ENCODE results near the gene DMD.

Gene DMD

GRCh38 chrX:32954125-32954524, 257.2 kb downstream of the DMD start:
- H3K36me3 ChIP-seq: no peaks in the 10 kb centered on the region
- H3K27me3 ChIP-seq: no peaks in the 10 kb centered on the region
- H3K4me1 ChIP-seq: no peaks in the 10 kb centered on the region
- no peak overlapping the region for H3K4me3 ChIP-seq (ENCODE audit: low read depth, low read length)
- no peak for DNase-seq
- no peaks in the 10 kb centered on the region for H3K9me3 ChIP-seq
- no peak for TF ChIP-seq CTCF (IDR thresholded peaks at IDR 0.05; ENCODE audit: low read depth, low read length)

- no peak for TF ChIP-seq CTCF (IDR thresholded peaks at IDR 0.05; ENCODE audit: low read depth, low read length)
- Histone ChIP-seq H3K36me3 (no peaks in the 10 kb centered on the region), H3K27me3 (no peaks in the 10 kb centered on the region), H3K4me3 (ENCODE audit: low read depth, low read length) (no peak overlapping the region), H3K9me3 (no peaks in the 10 kb centered on the region), H3K4me1 (no peaks in the 10 kb centered on the region)
- DNase-seq: no peak
Observed at GRCh38 chrX:32948130-32948529, 263.2 kb downstream of the DMD start.

- Histone ChIP-seq H3K4me1 (no peaks in the 10 kb centered on the region; the same call in 1 of the 2 replicates), H3K4me3 (ENCODE audit: low read depth, low read length) (no peak overlapping the region), H3K27me3 (no peaks in the 10 kb centered on the region), H3K36me3 (no peaks in the 10 kb centered on the region), H3K9me3 (no peaks in the 10 kb centered on the region)
- no peak for DNase-seq
- no peak for TF ChIP-seq CTCF (IDR thresholded peaks at IDR 0.05; ENCODE audit: low read depth, low read length)
Observed at GRCh38 chrX:32937043-32937442, 274.3 kb downstream of the DMD start.

GRCh38 chrX:32933548-32933947, 277.8 kb downstream of the DMD start:
- no peak for TF ChIP-seq CTCF (IDR thresholded peaks at IDR 0.05; ENCODE audit: low read depth, low read length)
- H3K27me3 ChIP-seq: no peaks in the 10 kb centered on the region

GRCh38 chrX:32929040-32929439, 282.3 kb downstream of the DMD start:
- Histone ChIP-seq H3K36me3 (no peaks in the 10 kb centered on the region), H3K9me3 (no peaks in the 10 kb centered on the region), H3K4me3 (ENCODE audit: low read depth, low read length) (0 out of 2 replicates have a peak overlapping the region, but pooled peaks have one; percentile 6), H3K4me1 (peaks cover 5% of the 10 kb centered on the region), H3K27me3 (no peaks in the 10 kb centered on the region)
- no peak for TF ChIP-seq CTCF (IDR thresholded peaks at IDR 0.05; ENCODE audit: low read depth, low read length)
- DNase-seq: peak; percentile 34

More at GRCh38 chrX:32933548-32933947, 277.8 kb downstream of the DMD start:
- Histone ChIP-seq H3K4me3 (ENCODE audit: low read depth, low read length) (peak overlapping the region; percentile 16; the same call in 1 of the 2 replicates), H3K9me3 (no peaks in the 10 kb centered on the region), H3K36me3 (no peaks in the 10 kb centered on the region), H3K4me1 (peaks cover 5% of the 10 kb centered on the region)
- DNase-seq: peak; percentile 45

GRCh38 chrX:32896088-32896487, 315.3 kb downstream of the DMD start:
- no peaks in the 10 kb centered on the region for H3K9me3 ChIP-seq
- H3K27me3 ChIP-seq: no peaks in the 10 kb centered on the region
- no peaks in the 10 kb centered on the region for H3K36me3 ChIP-seq
- H3K4me3 ChIP-seq (ENCODE audit: low read depth, low read length): no peak overlapping the region
- no peak for DNase-seq
- no peaks in the 10 kb centered on the region for H3K4me1 ChIP-seq
- TF ChIP-seq CTCF (IDR thresholded peaks at IDR 0.05; ENCODE audit: low read depth, low read length): no peak

All from BE2C (cell line).